ENCODE measurements around the gene BAHCC1.

Gene BAHCC1

GRCh38 chr17:81398832-81399411 lies 3.7 kb downstream of the BAHCC1 start:
- DNase-seq, result no peak

GRCh38 chr17:81399481-81400153 lies 4.4 kb downstream of the BAHCC1 start:
- no peak for DNase-seq

- no peak for DNase-seq
Observed at GRCh38 chr17:81400154-81400977, 5.1 kb downstream of the BAHCC1 start.

- no peak for DNase-seq
Observed at GRCh38 chr17:81400996-81401722, 5.9 kb downstream of the BAHCC1 start.

- no peak for DNase-seq
Observed at GRCh38 chr17:81401723-81402529, 6.7 kb downstream of the BAHCC1 start.

- DNase-seq, result no peak
Observed at GRCh38 chr17:81402530-81402941, 7.3 kb downstream of the BAHCC1 start.

- no peak for DNase-seq
Observed at GRCh38 chr17:81402981-81403467, 7.8 kb downstream of the BAHCC1 start.

GRCh38 chr17:81403671-81404534 lies 8.6 kb downstream of the BAHCC1 start:
- no peak for DNase-seq

- DNase-seq, result no peak
Observed at GRCh38 chr17:81404558-81405165, 9.4 kb downstream of the BAHCC1 start.

GRCh38 chr17:81405411-81405872 lies 10.2 kb downstream of the BAHCC1 start:
- DNase-seq, result no peak

- DNase-seq, result no peak
Observed at GRCh38 chr17:81406117-81406953, 11.1 kb downstream of the BAHCC1 start.

GRCh38 chr17:81408049-81408448 lies 12.8 kb downstream of the BAHCC1 start:
- DNase-seq, result no peak

GRCh38 chr17:81409190-81409935 lies 14.1 kb downstream of the BAHCC1 start:
- no peak for DNase-seq

GRCh38 chr17:81410852-81411251 lies 15.6 kb downstream of the BAHCC1 start:
- DNase-seq, result no peak

- no peak for DNase-seq
Observed at GRCh38 chr17:81411305-81411704, 16.0 kb downstream of the BAHCC1 start.

- peak; percentile 46 for DNase-seq
Observed at GRCh38 chr17:81412490-81413093, 17.3 kb downstream of the BAHCC1 start.

- DNase-seq, result no peak
Observed at GRCh38 chr17:81413497-81414135, 18.4 kb downstream of the BAHCC1 start.

Data from activated effector memory CD4-positive, alpha-beta T cell treated with Interleukin-2 at 50 U/mL for 16 hours (primary cell).